ENCODE measurements around the gene SLC3A2.
"Not testable (repeated sequence)": the region's sequence is repeated elsewhere in the genome, so short reads cannot be mapped to it uniquely, and the experiment has no call there.

Gene SLC3A2

GRCh38 chr11:62933750-62934495, 53.2 kb downstream of the SLC3A2 start:
- Histone ChIP-seq H3K27ac (no peak overlapping the region), H3K4me1 (no peaks in the 10 kb centered on the region), H3K79me2 (no peaks in the 10 kb centered on the region), H3K4me2 (ENCODE audit: low read length) (no peak overlapping the region), H3K4me3 (ENCODE audit: low read depth, low read length) (no peak overlapping the region), H3K27me3 (ENCODE audit: control insufficient read depth, insufficient read depth, low read length) (no peaks in the 10 kb centered on the region), H3K9ac (no peak overlapping the region), H2AFZ (no peak overlapping the region), H3K36me3 (ENCODE audit: control insufficient read depth, insufficient read depth, low read length) (no peaks in the 10 kb centered on the region), H3K9me3 (ENCODE audit: control insufficient read depth, low read length) (no peaks in the 10 kb centered on the region)
- TF ChIP-seq CTCF (IDR thresholded peaks at IDR 0.05) = no peak

DNA sequence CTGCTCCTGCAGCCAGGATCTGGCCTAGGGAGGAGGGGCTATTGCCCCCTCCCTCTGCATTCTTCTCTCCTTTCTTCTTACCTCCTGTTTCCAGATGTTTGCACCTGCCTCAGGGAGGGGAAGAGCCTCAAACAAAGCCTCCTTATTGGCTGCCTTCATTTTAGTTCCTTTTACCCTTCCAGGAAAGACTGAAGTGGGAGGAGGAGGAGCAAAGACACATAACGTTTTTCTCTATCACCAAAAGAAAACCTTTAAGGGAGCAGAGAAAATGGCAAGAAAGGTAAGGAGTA, 53.7 kb downstream of the SLC3A2 start:
- H2AFZ ChIP-seq = no peak overlapping the region
- no peaks in the 10 kb centered on the region for H3K4me1 ChIP-seq
- no peak overlapping the region for H3K4me2 ChIP-seq (ENCODE audit: low read length)
- H3K9me3 ChIP-seq (ENCODE audit: control insufficient read depth, low read length) = no peaks in the 10 kb centered on the region
- no peaks in the 10 kb centered on the region for H3K27me3 ChIP-seq (ENCODE audit: control insufficient read depth, insufficient read depth, low read length)
- H3K4me3 ChIP-seq (ENCODE audit: low read depth, low read length) = no peak overlapping the region
- no peak overlapping the region for H3K9ac ChIP-seq
- no peaks in the 10 kb centered on the region for H3K36me3 ChIP-seq (ENCODE audit: control insufficient read depth, insufficient read depth, low read length)
- no peak for TF ChIP-seq CTCF (IDR thresholded peaks at IDR 0.05)
- H3K27ac ChIP-seq = no peak overlapping the region
- no peaks in the 10 kb centered on the region for H3K79me2 ChIP-seq

GRCh38 chr11:62937528-62937927, 56.8 kb downstream of the SLC3A2 start:
- not testable (repeated sequence) for H3K9me3 ChIP-seq (ENCODE audit: control insufficient read depth, low read length); H3K4me2 ChIP-seq (ENCODE audit: low read length); H3K4me3 ChIP-seq (ENCODE audit: low read depth, low read length); H3K4me1 ChIP-seq; H3K27me3 ChIP-seq (ENCODE audit: control insufficient read depth, insufficient read depth, low read length); H3K36me3 ChIP-seq (ENCODE audit: control insufficient read depth, insufficient read depth, low read length); H3K27ac ChIP-seq; H3K79me2 ChIP-seq; H2AFZ ChIP-seq; H3K9ac ChIP-seq

Data from parathyroid adenoma (tissue), 2 donors.